RWPE2 (cell line): Measurements from ENCODE around the gene KLC1.
A peak's percentile ranks its signal among the peaks of the same experiment; 100 is the strongest.

Experiments used
- ATAC-seq: fragments of 200-7000 bp; cut with Tn5 transposase; 3 replicates; pipeline ENCODE4 v1.9.1; 2021; ENCODE audit warnings: low read depth
- DNase-seq: peaks from one replicate; pipeline ENCODE4 v3.0.0-alpha.2; 2020; ENCODE audit warnings: low spot score
- H3K27ac ChIP-seq: fragments of 450-650 bp; 2 replicates; pipeline ENCODE4 v1.5.1; 2017; ENCODE audit warnings: mild to moderate bottlenecking; ENCODE audit not compliant: poor library complexity, severe bottlenecking
- H3K27me3 ChIP-seq: fragments of 250-450 bp; sonication (Bioruptor Pico); 2 replicates; pipeline ENCODE4 v1.5.1; 2021; ENCODE audit warnings: mild to moderate bottlenecking, moderate library complexity; ENCODE audit not compliant: insufficient read depth, poor library complexity, severe bottlenecking
- H3K36me3 ChIP-seq: fragments of 250-450 bp; sonication (Bioruptor Pico); 2 replicates; pipeline ENCODE4 v1.5.1; 2020; ENCODE audit warnings: low read depth, mild to moderate bottlenecking, moderate library complexity
- H3K4me1 ChIP-seq: fragments of 250-450 bp; sonication (Bioruptor Pico); 2 replicates; pipeline ENCODE4 v1.5.1; 2021; ENCODE audit warnings: mild to moderate bottlenecking, moderate library complexity; ENCODE audit not compliant: insufficient read depth, poor library complexity, severe bottlenecking
- H3K4me3 ChIP-seq: fragments of 250-450 bp; sonication (Bioruptor Pico); 2 replicates; pipeline ENCODE4 v1.5.1; 2021; ENCODE audit warnings: mild to moderate bottlenecking, moderate library complexity; ENCODE audit not compliant: severe bottlenecking
- H3K9me3 ChIP-seq: fragments of 250-450 bp; sonication (Bioruptor Pico); 2 replicates; pipeline ENCODE4 v1.5.1; 2021; ENCODE audit warnings: mild to moderate bottlenecking, moderate library complexity; ENCODE audit not compliant: severe bottlenecking
- TF ChIP-seq, protein P1 (sequence below): fragments of 450-650 bp; IDR thresholded peaks from one replicate; pipeline ENCODE4 v1.5.1; 2017; ENCODE audit warnings: mild to moderate bottlenecking, moderate library complexity; ENCODE audit not compliant: poor library complexity, severe bottlenecking

The KLC1 gene

GRCh38 chr14:103656031-103656755 is 27.2 kb downstream of the KLC1 start:
- ATAC-seq = no peak
- Histone ChIP-seq H3K4me1 (peaks cover 3% of the 10 kb centered on the region), H3K4me3 (no peak overlapping the region), H3K27me3 (no peaks in the 10 kb centered on the region), H3K9me3 (no peaks in the 10 kb centered on the region), H3K36me3 (peaks cover 84% of the 10 kb centered on the region), H3K27ac (no peak overlapping the region)
- no peak for DNase-seq
- TF ChIP-seq, protein P1, sequence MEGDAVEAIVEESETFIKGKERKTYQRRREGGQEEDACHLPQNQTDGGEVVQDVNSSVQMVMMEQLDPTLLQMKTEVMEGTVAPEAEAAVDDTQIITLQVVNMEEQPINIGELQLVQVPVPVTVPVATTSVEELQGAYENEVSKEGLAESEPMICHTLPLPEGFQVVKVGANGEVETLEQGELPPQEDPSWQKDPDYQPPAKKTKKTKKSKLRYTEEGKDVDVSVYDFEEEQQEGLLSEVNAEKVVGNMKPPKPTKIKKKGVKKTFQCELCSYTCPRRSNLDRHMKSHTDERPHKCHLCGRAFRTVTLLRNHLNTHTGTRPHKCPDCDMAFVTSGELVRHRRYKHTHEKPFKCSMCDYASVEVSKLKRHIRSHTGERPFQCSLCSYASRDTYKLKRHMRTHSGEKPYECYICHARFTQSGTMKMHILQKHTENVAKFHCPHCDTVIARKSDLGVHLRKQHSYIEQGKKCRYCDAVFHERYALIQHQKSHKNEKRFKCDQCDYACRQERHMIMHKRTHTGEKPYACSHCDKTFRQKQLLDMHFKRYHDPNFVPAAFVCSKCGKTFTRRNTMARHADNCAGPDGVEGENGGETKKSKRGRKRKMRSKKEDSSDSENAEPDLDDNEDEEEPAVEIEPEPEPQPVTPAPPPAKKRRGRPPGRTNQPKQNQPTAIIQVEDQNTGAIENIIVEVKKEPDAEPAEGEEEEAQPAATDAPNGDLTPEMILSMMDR = no peak

DNA sequence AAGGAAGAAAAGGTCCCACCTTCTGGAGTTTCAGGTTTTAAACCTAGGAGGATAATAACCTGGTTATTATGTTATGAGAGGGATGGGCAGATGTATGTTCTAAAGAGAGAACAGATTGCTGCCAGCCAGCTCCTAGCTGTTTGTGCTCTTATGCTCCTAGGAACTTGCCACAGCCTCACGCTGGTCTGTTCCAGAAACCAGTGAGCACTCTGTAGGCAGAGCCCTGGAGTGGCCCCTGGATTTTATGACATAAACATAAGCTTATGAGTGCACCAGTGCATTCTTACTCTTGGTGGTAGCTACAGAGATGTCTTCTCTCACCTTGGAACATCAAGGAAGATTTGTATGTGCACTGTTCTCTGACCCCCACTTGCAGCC is 27.7 kb downstream of the KLC1 start:
- TF ChIP-seq, protein P1 = no peak
- Histone ChIP-seq H3K4me3 (no peak overlapping the region), H3K36me3 (peaks cover 89% of the 10 kb centered on the region), H3K27me3 (no peaks in the 10 kb centered on the region), H3K9me3 (no peaks in the 10 kb centered on the region), H3K27ac (no peak overlapping the region), H3K4me1 (peaks cover 3% of the 10 kb centered on the region)
- DNase-seq (no peak), ATAC-seq (no peak)

GRCh38 chr14:103657471-103657870 is 28.5 kb downstream of the KLC1 start:
- H3K27me3 ChIP-seq = no peaks in the 10 kb centered on the region
- H3K4me3 ChIP-seq = no peak overlapping the region
- TF ChIP-seq, protein P1 = no peak
- DNase-seq (no peak), ATAC-seq (no peak)
- peaks cover 3% of the 10 kb centered on the region for H3K4me1 ChIP-seq
- peaks cover 97% of the 10 kb centered on the region for H3K36me3 ChIP-seq
- H3K9me3 ChIP-seq = no peaks in the 10 kb centered on the region
- no peak overlapping the region for H3K27ac ChIP-seq

GRCh38 chr14:103659631-103660030 is 30.6 kb downstream of the KLC1 start:
- ATAC-seq (no peak), DNase-seq (no peak)
- H3K9me3 ChIP-seq = no peaks in the 10 kb centered on the region
- H3K4me3 ChIP-seq = no peak overlapping the region
- no peaks in the 10 kb centered on the region for H3K27me3 ChIP-seq
- no peak overlapping the region for H3K27ac ChIP-seq
- TF ChIP-seq, protein P1 = no peak
- H3K4me1 ChIP-seq = no peaks in the 10 kb centered on the region
- H3K36me3 ChIP-seq = peaks cover 97% of the 10 kb centered on the region

DNA sequence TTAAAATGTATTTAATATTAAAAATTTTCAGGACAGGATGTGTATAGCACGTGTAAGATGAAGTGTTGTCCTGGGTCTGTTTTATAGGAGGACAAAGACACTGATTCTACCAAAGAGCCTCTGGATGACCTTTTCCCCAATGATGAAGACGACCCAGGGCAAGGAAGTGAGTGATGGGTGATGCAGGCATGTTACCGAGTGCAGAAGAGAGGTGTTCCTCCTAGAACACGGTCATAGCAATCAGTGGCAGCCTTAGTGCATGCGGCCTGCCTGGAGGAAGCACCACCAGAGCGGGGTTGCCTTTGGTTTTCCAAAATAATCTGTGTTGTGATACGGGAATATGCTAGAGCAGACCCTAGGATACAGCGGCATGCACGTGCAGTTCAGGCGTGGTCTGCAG is 33.0 kb downstream of the KLC1 start:
- Histone ChIP-seq H3K9me3 (no peaks in the 10 kb centered on the region), H3K4me1 (no peaks in the 10 kb centered on the region), H3K36me3 (peaks cover 90% of the 10 kb centered on the region), H3K27ac (no peak overlapping the region), H3K4me3 (no peak overlapping the region), H3K27me3 (no peaks in the 10 kb centered on the region)
- ATAC-seq (peak; percentile 13; the same call in 1 of the 3 replicates), DNase-seq (no peak)
- TF ChIP-seq, protein P1 = no peak
